Smooth muscle cell (in vitro differentiated cells): ENCODE results near the gene ABCG2. TPM values are rescaled to one million over a fixed set of nuclear protein-coding genes. Genes with fewer than 3 reads are reported as not detected.
"Not testable (repeated sequence)": the region's sequence is repeated elsewhere in the genome, so short reads cannot be mapped to it uniquely, and the experiment has no call there.

Experiments
- DNase-seq: peaks from one replicate; lab custom pipeline; 2025; ENCODE audit not compliant: unreplicated experiment; lab: John Stamatoyannopoulos, UW
- H2AFZ ChIP-seq: fragments of 200-600 bp; sonication (generic); 2 replicates; pipeline ENCODE4 v1.6.0; 2016; ENCODE audit warnings: antibody characterized with exemption, low read depth, mild to moderate bottlenecking
- H3F3A ChIP-seq: fragments of 200-600 bp; sonication (generic); 2 replicates; pipeline ENCODE4 v1.6.0; 2017; ENCODE audit warnings: antibody characterized with exemption, low read depth
- H3K27ac ChIP-seq: fragments of 200-600 bp; sonication (generic); 2 replicates; pipeline ENCODE4 v1.5.1; 2016; ENCODE audit warnings: low read depth, mild to moderate bottlenecking
- H3K27me3 ChIP-seq: fragments of 200-600 bp; sonication (generic); 2 replicates; pipeline ENCODE4 v1.6.1; 2016; ENCODE audit warnings: low read depth, mild to moderate bottlenecking
- H3K36me3 ChIP-seq: fragments of 200-600 bp; sonication (generic); 2 replicates; pipeline ENCODE4 v1.5.1; 2016; ENCODE audit warnings: low read depth
- H3K4me1 ChIP-seq: fragments of 200-600 bp; sonication (generic); 2 replicates; pipeline ENCODE4 v1.5.1; 2016; ENCODE audit warnings: low read depth
- H3K4me2 ChIP-seq: fragments of 200-600 bp; sonication (generic); 2 replicates; pipeline ENCODE4 v1.6.0; 2016; ENCODE audit warnings: mild to moderate bottlenecking
- H3K4me3 ChIP-seq: fragments of 200-600 bp; sonication (generic); 2 replicates; pipeline ENCODE4 v1.5.1; 2016; ENCODE audit warnings: mild to moderate bottlenecking
- H3K79me2 ChIP-seq: fragments of 200-600 bp; sonication (generic); 2 replicates; pipeline ENCODE4 v1.6.0; 2016; ENCODE audit warnings: low read depth, mild to moderate bottlenecking
- H3K9ac ChIP-seq: fragments of 200-600 bp; sonication (generic); 2 replicates; pipeline ENCODE4 v1.6.0; 2016; ENCODE audit warnings: low read depth
- H3K9me3 ChIP-seq: fragments of 200-600 bp; sonication (generic); replicated peaks from 2 replicates; pipeline ENCODE4 v1.5.1; 2016; ENCODE audit warnings: low read depth
- H4K20me1 ChIP-seq: fragments of 200-600 bp; sonication (generic); 2 replicates; pipeline ENCODE4 v1.6.0; 2016; ENCODE audit warnings: low read depth
- WGBS: methylation state at CpG from one replicate; pipeline ENCODE4 v1.1.7; 2016; ENCODE audit warnings: low lambda C conversion rate; 5-methylcytosine and 5-hydroxymethylcytosine counted together
- polyA plus RNA-seq: library from polyadenylated mRNA; unstranded; fragments of >200 nt; fragmentation: Nextera tagmentation; extraction: Ambion mirVana; gene quantifications from 2 replicates; pipeline ENCODE4 v1.2.1, GENCODE V29; 2016
- total RNA-seq: library from RNA; depleted of rRNA; stranded (reverse); fragments of >200 nt; gene quantifications from 2 replicates; pipeline ENCODE4 v1.2.3, GENCODE V29; 2014
- TF ChIP-seq, protein P1 (sequence below): fragments of 200-600 bp; sonication (generic); IDR thresholded peaks from 2 replicates; pipeline ENCODE4 v1.5.1; 2017; ENCODE audit warnings: borderline replicate concordance, mild to moderate bottlenecking, antibody characterized with exemption; ENCODE audit not compliant: insufficient read depth, poor library complexity, severe bottlenecking

Gene ABCG2
- total and polyA plus RNA-seq, 2 experiments from 2014 or later: 0.42 to 2.5 TPM

DNA sequence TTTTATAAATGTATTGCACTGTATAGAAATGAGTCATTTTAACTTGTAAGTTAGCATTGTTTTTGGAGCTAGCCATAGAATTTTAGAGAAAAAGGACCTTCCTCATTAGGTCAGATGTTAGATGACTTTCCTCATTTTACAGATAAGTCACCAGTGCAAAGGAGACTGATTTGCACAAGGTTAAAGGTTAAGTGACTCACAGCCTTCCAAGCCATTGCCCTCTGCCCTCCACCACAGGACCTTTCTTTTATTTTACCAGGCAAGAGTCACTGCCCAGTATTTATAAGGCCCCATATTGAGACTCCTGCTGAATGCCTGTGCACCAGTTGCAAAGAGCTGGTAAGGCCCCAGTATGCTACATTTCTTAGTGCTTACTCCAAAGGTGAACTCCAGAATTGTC, 4.2 kb upstream of the ABCG2 start:
- H3K9ac ChIP-seq: no peak overlapping the region

DNA sequence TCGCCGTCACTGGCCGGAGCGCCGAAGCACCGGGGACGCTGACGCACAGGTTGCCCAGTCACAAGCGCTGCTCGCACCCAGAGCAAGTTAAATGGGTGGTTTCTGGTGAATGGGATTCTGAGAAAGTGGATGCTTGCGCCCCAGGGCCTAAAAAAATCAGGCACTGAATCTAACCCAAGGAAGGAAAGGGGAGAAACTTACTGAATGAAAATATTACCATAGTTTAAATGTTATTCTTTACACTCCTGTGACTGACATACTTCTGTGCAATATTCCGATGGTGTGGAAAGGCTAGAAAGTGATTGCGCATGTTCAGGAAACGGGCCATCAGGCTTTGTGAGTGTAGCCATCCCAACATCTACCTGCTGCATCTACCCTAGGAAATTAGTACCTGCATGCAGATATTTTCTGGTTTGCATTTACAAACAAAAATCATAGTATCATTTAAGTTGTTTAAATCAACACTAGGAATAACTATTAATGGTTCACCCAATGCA, 838 bp upstream of the ABCG2 start:
- Histone ChIP-seq H2AFZ (peak overlapping the region; percentile 91), H4K20me1 (no peaks in the 10 kb centered on the region), H3K36me3 (no peaks in the 10 kb centered on the region), H3K79me2 (no peaks in the 10 kb centered on the region), H3K9ac (peak overlapping the region; percentile 60), H3F3A (peaks cover 6% of the 10 kb centered on the region), H3K4me2 (peak overlapping the region; percentile 99), H3K4me1 (peaks cover 11% of the 10 kb centered on the region), H3K4me3 (peak overlapping the region; percentile 64), H3K27me3 (no peaks in the 10 kb centered on the region), H3K9me3 (no peaks in the 10 kb centered on the region), H3K27ac (no peak overlapping the region)
- no peak for DNase-seq
- WGBS: 15% methylated on average over 14 of the region's 14 CpGs
- TF ChIP-seq, protein P1, sequence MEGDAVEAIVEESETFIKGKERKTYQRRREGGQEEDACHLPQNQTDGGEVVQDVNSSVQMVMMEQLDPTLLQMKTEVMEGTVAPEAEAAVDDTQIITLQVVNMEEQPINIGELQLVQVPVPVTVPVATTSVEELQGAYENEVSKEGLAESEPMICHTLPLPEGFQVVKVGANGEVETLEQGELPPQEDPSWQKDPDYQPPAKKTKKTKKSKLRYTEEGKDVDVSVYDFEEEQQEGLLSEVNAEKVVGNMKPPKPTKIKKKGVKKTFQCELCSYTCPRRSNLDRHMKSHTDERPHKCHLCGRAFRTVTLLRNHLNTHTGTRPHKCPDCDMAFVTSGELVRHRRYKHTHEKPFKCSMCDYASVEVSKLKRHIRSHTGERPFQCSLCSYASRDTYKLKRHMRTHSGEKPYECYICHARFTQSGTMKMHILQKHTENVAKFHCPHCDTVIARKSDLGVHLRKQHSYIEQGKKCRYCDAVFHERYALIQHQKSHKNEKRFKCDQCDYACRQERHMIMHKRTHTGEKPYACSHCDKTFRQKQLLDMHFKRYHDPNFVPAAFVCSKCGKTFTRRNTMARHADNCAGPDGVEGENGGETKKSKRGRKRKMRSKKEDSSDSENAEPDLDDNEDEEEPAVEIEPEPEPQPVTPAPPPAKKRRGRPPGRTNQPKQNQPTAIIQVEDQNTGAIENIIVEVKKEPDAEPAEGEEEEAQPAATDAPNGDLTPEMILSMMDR: no peak

More for the DNA sequence above, 4.2 kb upstream of the ABCG2 start:
- H2AFZ ChIP-seq: no peak overlapping the region
- no peaks in the 10 kb centered on the region for H3K9me3 ChIP-seq
- TF ChIP-seq, protein P1: no peak
- H3K4me2 ChIP-seq: no peak overlapping the region
- no peak overlapping the region for H3K27ac ChIP-seq
- H3K79me2 ChIP-seq: no peaks in the 10 kb centered on the region
- no peaks in the 10 kb centered on the region for H3K27me3 ChIP-seq
- H3F3A ChIP-seq: peaks cover 5% of the 10 kb centered on the region
- no peaks in the 10 kb centered on the region for H4K20me1 ChIP-seq
- H3K4me3 ChIP-seq: no peak overlapping the region
- H3K36me3 ChIP-seq: no peaks in the 10 kb centered on the region
- H3K4me1 ChIP-seq: peaks cover 11% of the 10 kb centered on the region
- no peak for DNase-seq

DNA sequence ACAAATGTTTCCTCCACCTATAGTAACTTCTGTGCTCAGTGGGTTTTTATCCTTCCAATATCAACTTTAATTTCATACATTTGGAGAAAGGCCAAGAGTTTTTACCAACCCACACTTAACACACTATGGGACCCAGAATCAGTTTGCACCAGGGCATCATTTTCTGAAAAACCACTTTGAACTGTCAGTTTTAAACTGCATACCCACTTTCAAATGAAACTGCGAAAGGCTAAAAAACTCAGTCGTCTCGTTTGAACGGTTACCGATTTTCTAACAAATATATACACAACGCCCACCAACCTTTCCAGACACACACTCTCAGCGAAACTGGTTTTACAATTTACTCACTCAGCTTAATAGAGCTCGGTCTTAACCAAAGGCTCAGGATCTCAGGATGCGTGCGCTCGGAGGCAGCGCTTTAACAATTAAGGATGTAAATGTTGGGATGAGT, 376 bp downstream of the ABCG2 start:
- Histone ChIP-seq H3K9ac (no peak overlapping the region), H3K36me3 (no peaks in the 10 kb centered on the region), H3F3A (peaks cover 6% of the 10 kb centered on the region), H3K4me1 (peaks cover 11% of the 10 kb centered on the region), H3K9me3 (no peaks in the 10 kb centered on the region), H3K4me2 (peak overlapping the region; percentile 99), H3K27me3 (no peaks in the 10 kb centered on the region), H3K4me3 (peak overlapping the region; percentile 64), H4K20me1 (no peaks in the 10 kb centered on the region), H3K27ac (no peak overlapping the region), H3K79me2 (no peaks in the 10 kb centered on the region), H2AFZ (peak overlapping the region; percentile 91)
- 4% methylated on average over 12 of the region's 12 CpGs for WGBS
- no peak for DNase-seq
- TF ChIP-seq, protein P1: no peak

DNA sequence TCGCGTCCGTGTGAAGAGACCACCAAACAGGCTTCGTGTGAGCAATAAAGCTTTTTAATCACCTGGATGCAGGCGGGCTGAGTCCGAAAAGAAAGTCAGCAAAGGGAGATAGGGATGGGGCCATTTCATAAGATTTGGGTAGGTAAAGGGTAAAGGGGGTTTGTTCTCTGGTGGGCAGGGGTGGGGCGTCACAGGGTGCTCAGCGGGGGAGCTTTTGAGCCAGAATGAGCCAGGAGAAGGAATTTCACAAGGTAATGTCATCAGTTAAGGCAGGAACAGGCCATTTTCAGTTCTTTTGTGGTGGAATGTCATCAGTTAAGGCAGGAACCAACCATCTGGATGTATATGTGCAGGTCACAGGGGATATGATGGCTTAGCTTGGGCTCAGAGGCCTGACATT, 6.1 kb downstream of the ABCG2 start:
- not testable (repeated sequence) for H3K9ac ChIP-seq, H3K4me2 ChIP-seq, H3K27ac ChIP-seq, H3K79me2 ChIP-seq, H2AFZ ChIP-seq, H3F3A ChIP-seq, DNase-seq, H3K4me3 ChIP-seq, H3K4me1 ChIP-seq, H3K36me3 ChIP-seq, H4K20me1 ChIP-seq, H3K27me3 ChIP-seq, H3K9me3 ChIP-seq
- WGBS: 76% methylated on average over 8 of the region's 8 CpGs
